ENCODE results near the gene SORCS1.

SORCS1 gene

GRCh38 chr10:106570268-106570667, 594.2 kb downstream of the SORCS1 start:
- DNase-seq, result no peak

GRCh38 chr10:106567629-106568028, 596.9 kb downstream of the SORCS1 start:
- no peak for DNase-seq

- DNase-seq, result no peak
Measured at GRCh38 chr10:106566873-106567272, 597.6 kb downstream of the SORCS1 start.

- no peak for DNase-seq
Measured at GRCh38 chr10:106565546-106565945, 599.0 kb downstream of the SORCS1 start.

- no peak for DNase-seq
Measured at GRCh38 chr10:106563384-106563783, 601.1 kb downstream of the SORCS1 start.

- DNase-seq, result no peak
Measured at GRCh38 chr10:106560925-106561640, 603.4 kb downstream of the SORCS1 start.

GRCh38 chr10:106559442-106559841, 605.1 kb downstream of the SORCS1 start:
- DNase-seq, result no peak

- no peak for DNase-seq
Measured at GRCh38 chr10:106557951-106558733, 606.4 kb downstream of the SORCS1 start.

GRCh38 chr10:106557053-106557452, 607.5 kb downstream of the SORCS1 start:
- DNase-seq, result no peak

- no peak for DNase-seq
Measured at GRCh38 chr10:106555599-106555998, 608.9 kb downstream of the SORCS1 start.

- DNase-seq, result no peak
Measured at GRCh38 chr10:106551501-106552062, 612.9 kb downstream of the SORCS1 start.

GRCh38 chr10:106548832-106549231, 615.7 kb downstream of the SORCS1 start:
- no peak for DNase-seq

- no peak for DNase-seq
Measured at GRCh38 chr10:106547047-106547635, 617.4 kb downstream of the SORCS1 start.

GRCh38 chr10:106542461-106542860, 622.0 kb downstream of the SORCS1 start:
- no peak for DNase-seq

- DNase-seq, result no peak
Measured at GRCh38 chr10:106540645-106541044, 623.9 kb downstream of the SORCS1 start.

- DNase-seq, result no peak
Measured at GRCh38 chr10:106537866-106538265, 626.6 kb downstream of the SORCS1 start.

GRCh38 chr10:106535304-106535953, 629.1 kb downstream of the SORCS1 start:
- no peak for DNase-seq

GRCh38 chr10:106534441-106534840, 630.1 kb downstream of the SORCS1 start:
- no peak for DNase-seq

- no peak for DNase-seq
Measured at GRCh38 chr10:106528702-106529101, 635.8 kb downstream of the SORCS1 start.

GRCh38 chr10:106525835-106526234, 638.7 kb downstream of the SORCS1 start:
- no peak for DNase-seq

All from NCI-H774 (cell line).